K562 (cell line): ENCODE data around the gene DMGDH. TPM values are rescaled to one million over a fixed set of nuclear protein-coding genes. Genes with fewer than 3 reads are reported as not detected.

Experiments used
- ATAC-seq: fragments of 200-7000 bp; cut with Tn5 transposase; 3 replicates; pipeline ENCODE4 v1.9.1; 2020; ENCODE audit warnings: moderate library complexity
- BruUV-seq: library from RNA; stranded (reverse); fragments of 400-500 nt; replicated peaks from 2 replicates; lab custom pipeline; 2021; lab: Mats Ljungman, UMichigan
- CTCF ChIA-PET: fragments of 300-600 bp; formaldehyde crosslinking; extraction: SDS; loops from one replicate; lab custom pipeline; 2021; ENCODE audit warnings: low intra/inter-chr PET ratio; lab: Yijun Ruan, JAX
- POLR2A ChIA-PET: fragments of 300-600, 350-650 bp; sonication (Branson Sonifier 250); formaldehyde crosslinking; extraction: SDS; loops from one replicate; lab custom pipeline; 2021; ENCODE audit warnings: antibody characterized with exemption, inconsistent platforms; lab: Yijun Ruan, JAX
- DNase-seq, 4 experiments: peaks; one replicate each; pipeline versions ENCODE4 v3.0.0 to v3.0.0-alpha.2; 2011 to 2018; ENCODE audit warnings: low spot score in 3 of 4, mixed read lengths in 3 of 4; ENCODE audit errors: extremely low read depth in 1 of 4
- FAIRE-seq: peaks from 2 replicates; lab custom pipeline; 2011; peaks lifted over from hg19 to GRCh38; lab: Jason Lieb, UNC
- H2AFZ ChIP-seq: 2 replicates; pipeline ENCODE4 v1.6.0; 2011; ENCODE audit warnings: low read depth, low read length, control low read depth, inconsistent platforms
- H3K27ac ChIP-seq: fragments of 200-600 bp; 3 replicates; pipeline ENCODE4 v1.8.0; 2011; ENCODE audit warnings: low read depth, mild to moderate bottlenecking, control low read depth, inconsistent platforms, low read length, moderate library complexity, mixed read lengths; ENCODE audit errors: extremely low read depth
- H3K27me3 ChIP-seq, 2 experiments: fragments of 300-600 bp in 1 of 2; 2 replicates in 1 of 2; 3 replicates in 1 of 2; pipeline versions ENCODE4 v1.6.0 to v1.8.0; 2011; ENCODE audit warnings: inconsistent platforms in 2 of 2, low read length in 2 of 2, mild to moderate bottlenecking in 1 of 2, mixed read lengths in 1 of 2, moderate library complexity in 1 of 2; ENCODE audit not compliant: control insufficient read depth in 2 of 2, insufficient read depth in 2 of 2
- H3K36me3 ChIP-seq: fragments of 300-600 bp; 3 replicates; pipeline ENCODE4 v1.8.0; 2011; ENCODE audit warnings: mild to moderate bottlenecking, low read length, inconsistent platforms; ENCODE audit not compliant: control insufficient read depth, insufficient read depth
- H3K4me1 ChIP-seq, 2 experiments: fragments of 200-600 bp in 1 of 2; replicated peaks in 1 of 2; 2 replicates in 1 of 2; 3 replicates in 1 of 2; pipeline versions ENCODE4 v1.5.1 to v1.8.0; 2011; ENCODE audit warnings: inconsistent platforms in 2 of 2, low read length in 2 of 2, mild to moderate bottlenecking in 1 of 2, mixed read lengths in 1 of 2, moderate library complexity in 1 of 2; ENCODE audit not compliant: control insufficient read depth in 2 of 2, insufficient read depth in 2 of 2
- H3K4me2 ChIP-seq: 2 replicates; pipeline ENCODE4 v1.6.1; 2011; ENCODE audit warnings: low read length, control low read depth, inconsistent platforms, mixed read lengths; ENCODE audit not compliant: insufficient read depth
- H3K4me3 ChIP-seq: fragments of 200-600 bp; sonication (generic), shearing (Covaris generic); 2 replicates; pipeline ENCODE4 v1.5.1; 2016; ENCODE audit warnings: control low read depth, inconsistent platforms
- H3K79me2 ChIP-seq: fragments of 200-600 bp; 3 replicates; pipeline ENCODE4 v1.8.0; 2011; ENCODE audit warnings: low read length, inconsistent platforms; ENCODE audit not compliant: control insufficient read depth, insufficient read depth
- H3K9ac ChIP-seq, 2 experiments: 2 replicates each; pipeline versions ENCODE4 v1.6.0 to v1.6.1; 2011; ENCODE audit warnings: low read depth in 2 of 2, low read length in 2 of 2, control low read depth in 1 of 2, inconsistent platforms in 1 of 2, mild to moderate bottlenecking in 1 of 2, mixed read lengths in 1 of 2; ENCODE audit not compliant: insufficient read depth in 1 of 2
- H3K9me1 ChIP-seq: one replicate; pipeline ENCODE4 v1.6.0; 2011; ENCODE audit warnings: inconsistent platforms, mild to moderate bottlenecking, low read length, moderate library complexity; ENCODE audit not compliant: control insufficient read depth, insufficient read depth
- H3K9me3 ChIP-seq: replicated peaks from 2 replicates; pipeline ENCODE4 v1.5.1; 2011; ENCODE audit warnings: low read depth, low read length, inconsistent platforms; ENCODE audit not compliant: control insufficient read depth, insufficient read depth
- H4K20me1 ChIP-seq: replicated peaks from 2 replicates; pipeline ENCODE4 v1.6.1; 2011; ENCODE audit warnings: low read length, inconsistent platforms, mixed read lengths; ENCODE audit not compliant: control insufficient read depth, insufficient read depth
- ARHGAP35 ChIP-seq: fragments of 450-650 bp; IDR thresholded peaks from 2 replicates; pipeline ENCODE4 v1.6.1; 2018; ENCODE audit not compliant: partially characterized antibody
- MEIS2 ChIP-seq: fragments of 450-650 bp; IDR thresholded peaks from 2 replicates; pipeline ENCODE4 v1.6.1; 2014; ENCODE audit warnings: mild to moderate bottlenecking; ENCODE audit not compliant: partially characterized antibody
- ZFX ChIP-seq: sonication (generic); formaldehyde crosslinking; IDR thresholded peaks from 2 replicates; pipeline ENCODE4 v1.8.0; 2022; ENCODE audit warnings: mild to moderate bottlenecking, missing genetic modification reagents, moderate library complexity
- in situ Hi-C: fragments of 300-500 bp; cut with MboI; formaldehyde crosslinking; loops from 4 replicates; pipeline ENCODE4 v1.15.0; 2018; ENCODE audit warnings: inconsistent platforms, mixed read lengths
- intact Hi-C: fragments of 100-400 bp; cut with micrococcal nuclease; formaldehyde crosslinking; loops from 2 replicates; pipeline ENCODE4 v1.14.2; 2022
- polyA plus RNA-seq, 8 experiments: library from polyadenylated mRNA; depleted of rRNA in 4 of 8; stranded (reverse) in 5 of 8; unstranded in 3 of 8; fragments of >200 nt; fragmentation: Nextera tagmentation in 2 of 8; fragmentation: Illumina TruSeq in 1 of 8; extraction: Ambion mirVana in 2 of 8; extraction: Trizol in 1 of 8; gene quantifications; 2 replicates each; pipeline versions ENCODE4 v1.2.1 to v1.2.3, GENCODE V29; 2011 to 2014; ENCODE audit warnings: inconsistent platforms in 1 of 8, missing spikeins in 1 of 8
- total RNA-seq, 7 experiments: library from RNA; depleted of rRNA in 6 of 7; stranded (reverse); fragments of >200 nt in 6 of 7; fragmentation: Illumina TruSeq in 2 of 7; extraction: Trizol in 2 of 7; gene quantifications; 2 replicates each; pipeline versions ENCODE4 v1.2.1 to v1.2.3, GENCODE V29; 2011 to 2021; ENCODE audit warnings: low replicate concordance in 1 of 7
- TF ChIP-seq, protein P1 (sequence below): fragments of 250-450 bp; sonication (Bioruptor Pico); IDR thresholded peaks from 2 replicates; pipeline ENCODE4 v1.8.0; 2021; ENCODE audit warnings: moderate library complexity, mild to moderate bottlenecking, inconsistent platforms
- TF ChIP-seq, protein P2 (sequence below): fragments of 250-450 bp; sonication (Bioruptor Pico); IDR thresholded peaks from 2 replicates; pipeline ENCODE4 v1.4.0; 2020; ENCODE audit warnings: mild to moderate bottlenecking, moderate library complexity
- TF ChIP-seq, protein P3 (sequence below): fragments of 450-650 bp; IDR thresholded peaks from 2 replicates; pipeline ENCODE4 v1.6.1; 2018; ENCODE audit not compliant: partially characterized antibody
- TF ChIP-seq, protein P4 (sequence below): IDR thresholded peaks from 3 replicates; pipeline ENCODE4 v1.6.1; 2011; ENCODE audit warnings: borderline replicate concordance, mild to moderate bottlenecking, moderate library complexity; ENCODE audit not compliant: insufficient read length; ENCODE audit errors: extremely low read depth
- TF ChIP-seq, protein P5 (sequence below): sonication (generic); formaldehyde crosslinking; IDR thresholded peaks from 2 replicates; pipeline ENCODE4 v1.8.0; 2022; ENCODE audit warnings: missing genetic modification reagents, mild to moderate bottlenecking, borderline replicate concordance
- TF ChIP-seq, protein P6 (sequence below): sonication (generic); formaldehyde crosslinking; IDR thresholded peaks from 2 replicates; pipeline ENCODE4 v1.8.1; 2023; ENCODE audit warnings: mild to moderate bottlenecking, missing genetic modification reagents, moderate library complexity

DMGDH gene
- total and polyA plus RNA-seq, 9 of the 15 experiments (the other 6 are each of a cell fraction or from before 2014, with no cell fraction given), result 0.13 to 0.58 TPM; not detected in 7

DNA sequence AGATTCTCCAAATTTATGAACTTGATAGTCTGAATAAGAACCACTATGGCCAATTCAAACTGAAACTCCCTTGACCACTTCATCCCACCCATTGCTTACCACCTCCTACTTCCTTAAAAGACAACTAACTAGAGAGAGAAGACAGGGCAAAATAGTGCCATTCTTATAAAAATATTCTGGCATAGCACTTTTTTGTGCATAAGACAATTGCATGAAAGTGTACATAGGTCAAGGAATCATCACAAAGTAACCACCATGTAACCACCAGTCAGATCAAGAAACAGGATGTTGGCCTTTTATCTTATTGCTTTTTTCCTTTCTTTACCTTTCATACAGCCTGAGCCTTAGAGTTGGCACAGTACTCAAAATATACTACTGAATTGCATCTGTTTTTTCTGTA, 76.3 kb downstream of the DMGDH start:
- H4K20me1 ChIP-seq, result no peaks in the 10 kb centered on the region
- no peaks in the 10 kb centered on the region for H3K9me3 ChIP-seq
- no peaks in the 10 kb centered on the region for H3K79me2 ChIP-seq
- H3K36me3 ChIP-seq, result no peaks in the 10 kb centered on the region
- no peak overlapping the region for H3K9ac ChIP-seq
- no peak overlapping the region for H3K27ac ChIP-seq
- no peak for DNase-seq
- no peak for ATAC-seq
- H3K4me2 ChIP-seq, result no peak overlapping the region
- no peaks in the 10 kb centered on the region for H3K4me1 ChIP-seq
- in situ Hi-C loops (no loop called here), intact Hi-C loops (no loop called here)
- H3K27me3 ChIP-seq, result peaks cover 0 to 3% of the 10 kb centered on the region in 2 experiments; a peak in 2 of 5 replicates
- FAIRE-seq, result no peak
- CTCF ChIA-PET, result no interaction called here
- H3K9me1 ChIP-seq, result no peaks in the 10 kb centered on the region
- POLR2A ChIA-PET, result no interaction called here
- no peak overlapping the region for H2AFZ ChIP-seq
- no TSS peak for BruUV-seq
- no peak overlapping the region for H3K4me3 ChIP-seq
- TF ChIP-seq, protein P1, sequence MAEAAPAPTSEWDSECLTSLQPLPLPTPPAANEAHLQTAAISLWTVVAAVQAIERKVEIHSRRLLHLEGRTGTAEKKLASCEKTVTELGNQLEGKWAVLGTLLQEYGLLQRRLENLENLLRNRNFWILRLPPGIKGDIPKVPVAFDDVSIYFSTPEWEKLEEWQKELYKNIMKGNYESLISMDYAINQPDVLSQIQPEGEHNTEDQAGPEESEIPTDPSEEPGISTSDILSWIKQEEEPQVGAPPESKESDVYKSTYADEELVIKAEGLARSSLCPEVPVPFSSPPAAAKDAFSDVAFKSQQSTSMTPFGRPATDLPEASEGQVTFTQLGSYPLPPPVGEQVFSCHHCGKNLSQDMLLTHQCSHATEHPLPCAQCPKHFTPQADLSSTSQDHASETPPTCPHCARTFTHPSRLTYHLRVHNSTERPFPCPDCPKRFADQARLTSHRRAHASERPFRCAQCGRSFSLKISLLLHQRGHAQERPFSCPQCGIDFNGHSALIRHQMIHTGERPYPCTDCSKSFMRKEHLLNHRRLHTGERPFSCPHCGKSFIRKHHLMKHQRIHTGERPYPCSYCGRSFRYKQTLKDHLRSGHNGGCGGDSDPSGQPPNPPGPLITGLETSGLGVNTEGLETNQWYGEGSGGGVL (CRISPR knock-in tag), result no peak
- TF ChIP-seq, protein P2, sequence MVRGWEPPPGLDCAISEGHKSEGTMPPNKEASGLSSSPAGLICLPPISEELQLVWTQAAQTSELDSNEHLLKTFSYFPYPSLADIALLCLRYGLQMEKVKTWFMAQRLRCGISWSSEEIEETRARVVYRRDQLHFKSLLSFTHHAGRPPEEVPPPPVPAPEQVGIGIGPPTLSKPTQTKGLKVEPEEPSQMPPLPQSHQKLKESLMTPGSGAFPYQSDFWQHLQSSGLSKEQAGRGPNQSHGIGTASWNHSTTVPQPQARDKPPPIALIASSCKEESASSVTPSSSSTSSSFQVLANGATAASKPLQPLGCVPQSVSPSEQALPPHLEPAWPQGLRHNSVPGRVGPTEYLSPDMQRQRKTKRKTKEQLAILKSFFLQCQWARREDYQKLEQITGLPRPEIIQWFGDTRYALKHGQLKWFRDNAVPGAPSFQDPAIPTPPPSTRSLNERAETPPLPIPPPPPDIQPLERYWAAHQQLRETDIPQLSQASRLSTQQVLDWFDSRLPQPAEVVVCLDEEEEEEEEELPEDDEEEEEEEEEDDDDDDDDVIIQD (CRISPR knock-in tag), result no peak
- TF ChIP-seq MEIS2 (no peak), ZFX (CRISPR knock-in tag) (no peak), ARHGAP35 (no peak)
- TF ChIP-seq, protein P3, sequence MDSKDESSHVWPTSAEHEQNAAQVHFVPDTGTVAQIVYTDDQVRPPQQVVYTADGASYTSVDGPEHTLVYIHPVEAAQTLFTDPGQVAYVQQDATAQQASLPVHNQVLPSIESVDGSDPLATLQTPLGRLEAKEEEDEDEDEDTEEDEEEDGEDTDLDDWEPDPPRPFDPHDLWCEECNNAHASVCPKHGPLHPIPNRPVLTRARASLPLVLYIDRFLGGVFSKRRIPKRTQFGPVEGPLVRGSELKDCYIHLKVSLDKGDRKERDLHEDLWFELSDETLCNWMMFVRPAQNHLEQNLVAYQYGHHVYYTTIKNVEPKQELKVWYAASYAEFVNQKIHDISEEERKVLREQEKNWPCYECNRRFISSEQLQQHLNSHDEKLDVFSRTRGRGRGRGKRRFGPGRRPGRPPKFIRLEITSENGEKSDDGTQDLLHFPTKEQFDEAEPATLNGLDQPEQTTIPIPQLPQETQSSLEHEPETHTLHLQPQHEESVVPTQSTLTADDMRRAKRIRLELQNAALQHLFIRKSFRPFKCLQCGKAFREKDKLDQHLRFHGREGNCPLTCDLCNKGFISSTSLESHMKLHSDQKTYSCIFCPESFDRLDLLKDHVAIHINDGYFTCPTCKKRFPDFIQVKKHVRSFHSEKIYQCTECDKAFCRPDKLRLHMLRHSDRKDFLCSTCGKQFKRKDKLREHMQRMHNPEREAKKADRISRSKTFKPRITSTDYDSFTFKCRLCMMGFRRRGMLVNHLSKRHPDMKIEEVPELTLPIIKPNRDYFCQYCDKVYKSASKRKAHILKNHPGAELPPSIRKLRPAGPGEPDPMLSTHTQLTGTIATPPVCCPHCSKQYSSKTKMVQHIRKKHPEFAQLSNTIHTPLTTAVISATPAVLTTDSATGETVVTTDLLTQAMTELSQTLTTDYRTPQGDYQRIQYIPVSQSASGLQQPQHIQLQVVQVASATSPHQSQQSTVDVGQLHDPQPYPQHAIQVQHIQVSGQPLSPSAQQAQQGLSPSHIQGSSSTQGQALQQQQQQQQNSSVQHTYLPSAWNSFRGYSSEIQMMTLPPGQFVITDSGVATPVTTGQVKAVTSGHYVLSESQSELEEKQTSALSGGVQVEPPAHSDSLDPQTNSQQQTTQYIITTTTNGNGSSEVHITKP, result no peak
- TF ChIP-seq, protein P4, sequence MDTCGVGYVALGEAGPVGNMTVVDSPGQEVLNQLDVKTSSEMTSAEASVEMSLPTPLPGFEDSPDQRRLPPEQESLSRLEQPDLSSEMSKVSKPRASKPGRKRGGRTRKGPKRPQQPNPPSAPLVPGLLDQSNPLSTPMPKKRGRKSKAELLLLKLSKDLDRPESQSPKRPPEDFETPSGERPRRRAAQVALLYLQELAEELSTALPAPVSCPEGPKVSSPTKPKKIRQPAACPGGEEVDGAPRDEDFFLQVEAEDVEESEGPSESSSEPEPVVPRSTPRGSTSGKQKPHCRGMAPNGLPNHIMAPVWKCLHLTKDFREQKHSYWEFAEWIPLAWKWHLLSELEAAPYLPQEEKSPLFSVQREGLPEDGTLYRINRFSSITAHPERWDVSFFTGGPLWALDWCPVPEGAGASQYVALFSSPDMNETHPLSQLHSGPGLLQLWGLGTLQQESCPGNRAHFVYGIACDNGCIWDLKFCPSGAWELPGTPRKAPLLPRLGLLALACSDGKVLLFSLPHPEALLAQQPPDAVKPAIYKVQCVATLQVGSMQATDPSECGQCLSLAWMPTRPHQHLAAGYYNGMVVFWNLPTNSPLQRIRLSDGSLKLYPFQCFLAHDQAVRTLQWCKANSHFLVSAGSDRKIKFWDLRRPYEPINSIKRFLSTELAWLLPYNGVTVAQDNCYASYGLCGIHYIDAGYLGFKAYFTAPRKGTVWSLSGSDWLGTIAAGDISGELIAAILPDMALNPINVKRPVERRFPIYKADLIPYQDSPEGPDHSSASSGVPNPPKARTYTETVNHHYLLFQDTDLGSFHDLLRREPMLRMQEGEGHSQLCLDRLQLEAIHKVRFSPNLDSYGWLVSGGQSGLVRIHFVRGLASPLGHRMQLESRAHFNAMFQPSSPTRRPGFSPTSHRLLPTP, result no peak
- TF ChIP-seq, protein P5, sequence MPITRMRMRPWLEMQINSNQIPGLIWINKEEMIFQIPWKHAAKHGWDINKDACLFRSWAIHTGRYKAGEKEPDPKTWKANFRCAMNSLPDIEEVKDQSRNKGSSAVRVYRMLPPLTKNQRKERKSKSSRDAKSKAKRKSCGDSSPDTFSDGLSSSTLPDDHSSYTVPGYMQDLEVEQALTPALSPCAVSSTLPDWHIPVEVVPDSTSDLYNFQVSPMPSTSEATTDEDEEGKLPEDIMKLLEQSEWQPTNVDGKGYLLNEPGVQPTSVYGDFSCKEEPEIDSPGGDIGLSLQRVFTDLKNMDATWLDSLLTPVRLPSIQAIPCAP (CRISPR knock-in tag), result no peak
- TF ChIP-seq, protein P6, sequence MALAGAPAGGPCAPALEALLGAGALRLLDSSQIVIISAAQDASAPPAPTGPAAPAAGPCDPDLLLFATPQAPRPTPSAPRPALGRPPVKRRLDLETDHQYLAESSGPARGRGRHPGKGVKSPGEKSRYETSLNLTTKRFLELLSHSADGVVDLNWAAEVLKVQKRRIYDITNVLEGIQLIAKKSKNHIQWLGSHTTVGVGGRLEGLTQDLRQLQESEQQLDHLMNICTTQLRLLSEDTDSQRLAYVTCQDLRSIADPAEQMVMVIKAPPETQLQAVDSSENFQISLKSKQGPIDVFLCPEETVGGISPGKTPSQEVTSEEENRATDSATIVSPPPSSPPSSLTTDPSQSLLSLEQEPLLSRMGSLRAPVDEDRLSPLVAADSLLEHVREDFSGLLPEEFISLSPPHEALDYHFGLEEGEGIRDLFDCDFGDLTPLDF (CRISPR knock-in tag), result no peak
